ENCODE data around the gene SEPTIN12.

SEPTIN12 gene

GRCh38 chr16:4783951-4784336 lies 4.2 kb downstream of the SEPTIN12 start:
- DNase-seq (ENCODE audit: low spot score) = no peak

DNA sequence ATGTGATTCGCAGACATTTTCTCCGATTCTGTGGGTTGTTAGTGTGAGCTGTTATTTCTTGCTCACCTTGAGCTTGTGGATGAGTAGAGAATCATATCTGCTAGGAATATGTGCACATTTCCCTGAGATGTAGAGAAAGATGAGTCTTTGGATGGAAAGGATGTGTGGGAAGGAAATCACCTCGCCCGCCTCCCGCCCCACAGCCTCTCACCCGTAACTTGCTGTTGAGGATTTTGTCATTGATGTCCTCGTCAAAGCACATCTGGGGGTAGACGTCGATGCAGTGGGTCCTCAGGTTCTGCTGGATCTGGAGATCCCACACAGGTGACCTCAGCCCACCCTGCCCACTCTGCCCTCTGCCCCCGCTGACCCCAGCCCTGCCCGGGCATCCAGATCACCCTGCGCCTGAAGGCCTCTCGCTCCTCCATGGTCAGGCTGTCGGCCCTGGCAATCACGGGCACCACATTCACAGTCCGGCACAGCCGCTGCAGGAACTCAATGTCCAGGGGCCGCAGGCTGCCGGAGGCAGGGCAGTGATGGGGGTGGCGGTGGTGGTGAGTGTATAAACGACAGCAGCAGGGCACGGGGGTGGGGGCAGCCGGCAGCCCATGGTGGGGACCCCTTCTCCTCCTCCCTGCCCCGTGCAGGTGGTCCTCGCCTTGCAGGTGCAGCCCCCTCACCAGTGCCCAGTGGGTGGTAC lies 4.7 kb downstream of the SEPTIN12 start:
- DNase-seq (ENCODE audit: low spot score) = no peak

- no peak for DNase-seq (ENCODE audit: low spot score)
Observed at GRCh38 chr16:4780235-4780634, 7.9 kb downstream of the SEPTIN12 start.

GRCh38 chr16:4778050-4778392 lies 10.1 kb downstream of the SEPTIN12 start:
- no peak for DNase-seq (ENCODE audit: low spot score)

GRCh38 chr16:4777339-4778049 lies 10.7 kb downstream of the SEPTIN12 start:
- DNase-seq (ENCODE audit: low spot score) = no peak

GRCh38 chr16:4776141-4776705 lies 11.9 kb downstream of the SEPTIN12 start:
- no peak for DNase-seq (ENCODE audit: low spot score)

- DNase-seq (ENCODE audit: low spot score) = no peak
Observed at GRCh38 chr16:4775005-4775404, 13.1 kb downstream of the SEPTIN12 start.

GRCh38 chr16:4772351-4772750 lies 15.8 kb downstream of the SEPTIN12 start:
- DNase-seq (ENCODE audit: low spot score) = no peak

GRCh38 chr16:4771646-4772045 lies 16.5 kb downstream of the SEPTIN12 start:
- no peak for DNase-seq (ENCODE audit: low spot score)

GRCh38 chr16:4769306-4769638 lies 18.9 kb downstream of the SEPTIN12 start:
- DNase-seq (ENCODE audit: low spot score) = no peak

GRCh38 chr16:4768549-4769305 lies 19.4 kb downstream of the SEPTIN12 start:
- peak; percentile 98 for DNase-seq (ENCODE audit: low spot score)

DNA sequence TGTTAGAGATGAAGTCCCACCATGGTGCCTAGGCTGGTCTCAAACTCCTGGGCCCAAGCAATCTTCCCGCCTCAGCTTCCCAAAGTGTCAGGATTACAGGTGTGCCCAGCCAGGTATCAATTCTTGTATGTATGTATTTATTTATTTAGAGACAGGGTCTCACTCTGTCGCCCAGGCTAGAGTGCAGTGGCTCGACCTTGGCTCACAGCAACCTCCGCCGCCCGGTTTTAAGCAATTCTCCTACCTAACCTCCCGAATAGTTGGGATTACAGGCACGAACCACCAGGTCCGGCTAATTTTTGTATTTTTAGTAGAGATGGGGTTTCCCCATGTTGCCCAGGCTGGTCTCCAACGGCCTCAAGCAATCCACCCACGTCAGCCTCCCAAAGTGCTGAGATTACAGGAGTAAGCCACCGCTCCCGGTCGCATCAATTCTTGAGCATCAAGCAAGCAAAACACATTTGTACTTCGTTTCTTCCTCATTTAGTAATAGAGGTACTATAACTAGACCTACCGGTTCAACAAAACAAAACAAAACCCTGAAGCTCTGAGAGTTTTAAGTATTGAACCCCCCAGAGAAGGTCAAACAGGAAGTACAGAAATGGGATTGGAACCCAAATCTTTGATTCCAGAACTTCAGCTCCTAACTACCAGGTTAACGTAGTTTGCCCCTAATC lies 20.1 kb downstream of the SEPTIN12 start:
- no peak for DNase-seq (ENCODE audit: low spot score)

DNA sequence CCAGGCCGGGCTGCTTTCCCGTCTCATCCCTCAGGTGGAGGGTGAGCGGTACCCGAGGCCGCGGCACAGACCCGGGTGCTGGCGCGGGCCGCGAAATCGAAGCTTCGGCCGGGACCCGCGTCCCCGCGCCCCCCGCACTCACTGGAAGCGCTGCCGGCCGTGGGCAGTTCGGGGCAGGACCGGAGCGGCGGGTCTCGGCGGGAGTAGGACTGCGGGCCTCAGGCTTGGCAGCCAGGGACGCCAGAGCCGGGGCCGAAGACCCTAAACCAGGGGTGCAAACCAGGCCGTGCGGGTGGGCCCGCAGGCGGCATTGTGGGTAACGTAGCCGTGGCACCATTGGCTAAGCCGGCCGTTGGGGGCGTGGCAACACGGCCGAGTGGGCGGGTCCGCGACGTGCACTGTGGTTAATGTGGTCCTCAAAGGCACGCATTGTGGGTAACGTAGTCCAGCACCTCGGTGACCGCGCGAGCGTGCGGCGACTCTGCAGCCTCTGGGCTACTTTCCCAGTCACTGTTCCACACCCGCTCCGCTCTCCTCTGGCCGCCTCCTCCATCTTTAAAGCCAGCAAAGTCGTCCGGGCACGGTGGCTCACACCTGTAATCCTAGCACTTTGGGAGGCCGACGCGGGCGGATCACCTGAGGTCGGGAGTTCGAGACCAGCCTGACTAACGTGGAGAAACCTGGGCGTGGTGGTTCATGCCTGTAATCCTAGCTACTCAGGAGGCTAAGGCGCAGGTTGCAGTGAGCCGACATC lies 21.1 kb downstream of the SEPTIN12 start, which contains the start of gene ZNF500:
Gene ZNF500 (minus strand): TSS at position 288 of the 754 bp plus-strand sequence. CDS start 1,184 bp downstream, outside the sequence.
- peak; percentile 98 for DNase-seq (ENCODE audit: low spot score)

- no peak for DNase-seq (ENCODE audit: low spot score)
Observed at GRCh38 chr16:4765511-4766474, 22.4 kb downstream of the SEPTIN12 start.

DNA sequence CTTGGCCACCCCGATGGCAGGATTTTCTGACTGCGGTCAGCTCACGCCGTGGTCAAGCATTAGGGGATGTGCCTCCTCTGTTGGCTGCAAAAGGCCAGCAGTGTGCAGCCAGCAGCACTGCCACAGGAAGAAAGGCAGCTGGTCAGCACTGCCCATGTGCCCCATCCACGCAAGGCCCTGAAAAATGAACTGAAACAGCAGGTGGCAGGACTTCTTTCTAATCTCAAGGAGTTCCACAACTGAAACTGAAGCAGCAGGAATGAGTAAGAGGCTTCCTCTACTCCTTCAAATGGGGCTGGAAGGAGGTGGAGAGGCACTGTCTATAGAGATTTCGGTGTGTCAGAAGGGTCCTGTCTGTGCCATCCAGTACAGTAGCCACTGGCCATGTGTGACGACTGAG lies 24.4 kb downstream of the SEPTIN12 start:
- DNase-seq (ENCODE audit: low spot score) = no peak

DNA sequence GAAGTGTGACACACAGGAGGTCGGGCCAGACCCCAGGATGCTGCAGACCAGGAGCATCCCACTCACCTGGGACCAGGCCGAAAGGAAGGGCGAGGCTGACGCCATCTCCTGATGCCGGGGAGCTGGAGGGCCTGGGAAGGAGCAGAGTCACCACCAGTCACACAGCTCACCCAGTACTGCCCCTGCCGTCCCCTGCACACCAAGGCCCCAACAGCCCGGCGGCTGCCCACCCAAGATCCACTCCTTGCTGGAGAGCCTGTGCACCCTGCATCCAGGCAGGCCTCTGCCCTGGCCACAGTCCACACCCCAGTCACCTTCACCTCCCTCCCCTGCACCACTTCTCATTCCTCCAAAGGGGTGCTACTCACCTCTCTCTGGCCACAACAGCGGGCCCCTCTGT lies 25.9 kb downstream of the SEPTIN12 start:
- DNase-seq (ENCODE audit: low spot score) = no peak

DNA sequence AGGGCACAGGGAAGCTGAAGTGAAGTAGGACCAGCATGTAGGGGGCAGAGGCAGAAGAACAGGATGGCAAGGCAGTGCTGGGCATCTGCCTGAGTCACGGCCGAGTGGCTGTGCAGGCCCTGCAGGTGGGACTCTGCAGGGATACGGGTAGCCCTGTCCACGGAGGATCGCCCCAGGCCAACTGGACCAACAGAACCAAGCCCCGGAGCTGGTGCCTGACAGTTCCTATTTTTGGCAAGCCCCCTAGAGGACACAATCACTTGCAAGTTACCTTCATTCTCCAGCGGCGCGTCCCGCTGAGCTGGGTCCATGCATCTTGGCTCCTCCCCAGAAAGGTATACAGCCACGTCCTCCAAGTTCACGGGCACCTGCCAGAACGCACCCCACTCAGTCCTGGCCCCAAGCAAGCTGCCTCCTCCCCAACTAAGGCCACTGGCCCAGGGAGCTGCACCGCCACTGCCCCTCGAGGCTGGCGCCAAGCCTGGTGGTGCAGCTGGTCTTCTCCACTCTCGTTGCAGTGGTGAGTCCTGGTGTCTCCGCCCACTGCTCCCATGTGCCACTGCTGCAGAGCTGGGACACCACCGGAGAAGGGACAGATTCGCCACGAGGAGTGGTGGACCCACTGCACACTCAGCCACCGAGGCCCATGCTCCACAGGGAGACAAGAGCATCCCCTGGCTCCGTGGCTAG lies 27.8 kb downstream of the SEPTIN12 start:
- DNase-seq (ENCODE audit: low spot score) = no peak

DNA sequence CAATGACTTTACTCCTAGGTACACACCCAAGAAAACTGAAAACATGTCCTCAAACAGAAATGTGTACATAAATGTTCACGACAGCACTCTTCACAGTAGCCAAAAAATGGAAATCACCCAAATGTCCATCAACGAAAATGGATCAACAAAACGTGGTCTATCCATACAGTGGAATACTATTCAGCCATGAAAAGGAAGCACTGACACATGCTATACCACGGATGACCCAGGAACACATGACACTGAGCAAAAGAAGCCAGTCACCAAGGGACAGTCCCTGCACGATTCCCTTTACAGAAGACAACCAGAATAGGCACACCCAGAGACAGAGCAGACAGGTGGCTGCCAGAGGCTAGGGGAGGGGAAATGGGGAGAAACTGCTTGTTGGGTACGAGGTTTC lies 32.5 kb downstream of the SEPTIN12 start:
- no peak for DNase-seq (ENCODE audit: low spot score)

GRCh38 chr16:4754865-4755264 lies 33.3 kb downstream of the SEPTIN12 start:
- no peak for DNase-seq (ENCODE audit: low spot score)

GRCh38 chr16:4753227-4753626 lies 34.9 kb downstream of the SEPTIN12 start:
- no peak for DNase-seq (ENCODE audit: low spot score)
